GM10266 (cell line): ENCODE data around the gene PCLAF.

Source experiments
- DNase-seq: peaks from one replicate; pipeline ENCODE4 v3.0.0; 2012; ENCODE audit errors: extremely low spot score
- TF ChIP-seq, protein P1 (sequence below): IDR thresholded peaks from 2 replicates; pipeline ENCODE4 v1.5.1; 2012; ENCODE audit warnings: mild to moderate bottlenecking, low read depth; ENCODE audit not compliant: control insufficient read depth, insufficient read depth; ENCODE audit errors: missing control alignments

PCLAF gene, protein sequence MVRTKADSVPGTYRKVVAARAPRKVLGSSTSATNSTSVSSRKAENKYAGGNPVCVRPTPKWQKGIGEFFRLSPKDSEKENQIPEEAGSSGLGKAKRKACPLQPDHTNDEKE

GRCh38 chr15:64381000-64381751, at the start of gene PCLAF:
TSS of gene PCLAF (minus strand) at chr15:64381441. CDS start at chr15:64381371, 70 bp downstream.
- DNase-seq = peak; percentile 91

GRCh38 chr15:64430000-64430735, 48.9 kb upstream of the PCLAF start:
- TF ChIP-seq, protein P1, sequence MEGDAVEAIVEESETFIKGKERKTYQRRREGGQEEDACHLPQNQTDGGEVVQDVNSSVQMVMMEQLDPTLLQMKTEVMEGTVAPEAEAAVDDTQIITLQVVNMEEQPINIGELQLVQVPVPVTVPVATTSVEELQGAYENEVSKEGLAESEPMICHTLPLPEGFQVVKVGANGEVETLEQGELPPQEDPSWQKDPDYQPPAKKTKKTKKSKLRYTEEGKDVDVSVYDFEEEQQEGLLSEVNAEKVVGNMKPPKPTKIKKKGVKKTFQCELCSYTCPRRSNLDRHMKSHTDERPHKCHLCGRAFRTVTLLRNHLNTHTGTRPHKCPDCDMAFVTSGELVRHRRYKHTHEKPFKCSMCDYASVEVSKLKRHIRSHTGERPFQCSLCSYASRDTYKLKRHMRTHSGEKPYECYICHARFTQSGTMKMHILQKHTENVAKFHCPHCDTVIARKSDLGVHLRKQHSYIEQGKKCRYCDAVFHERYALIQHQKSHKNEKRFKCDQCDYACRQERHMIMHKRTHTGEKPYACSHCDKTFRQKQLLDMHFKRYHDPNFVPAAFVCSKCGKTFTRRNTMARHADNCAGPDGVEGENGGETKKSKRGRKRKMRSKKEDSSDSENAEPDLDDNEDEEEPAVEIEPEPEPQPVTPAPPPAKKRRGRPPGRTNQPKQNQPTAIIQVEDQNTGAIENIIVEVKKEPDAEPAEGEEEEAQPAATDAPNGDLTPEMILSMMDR = no peak
- peak; percentile 28 for DNase-seq

More at GRCh38 chr15:64381000-64381751, at the start of gene PCLAF:
- TF ChIP-seq, protein P1 = no peak

GRCh38 chr15:64429448-64429847, 48.2 kb upstream of the PCLAF start:
- TF ChIP-seq, protein P1 = no peak
- DNase-seq = no peak

GRCh38 chr15:64426845-64427465, 45.7 kb upstream of the PCLAF start:
- no peak for DNase-seq
- TF ChIP-seq, protein P1 = peak; percentile 16

- TF ChIP-seq, protein P1 = no peak
- no peak for DNase-seq
Measured at GRCh38 chr15:64425221-64425620, 44.0 kb upstream of the PCLAF start.

- peak; percentile 40 for DNase-seq
Measured at GRCh38 chr15:64423970-64424369, 42.7 kb upstream of the PCLAF start.

More at GRCh38 chr15:64423970-64424369, 42.7 kb upstream of the PCLAF start:
- TF ChIP-seq, protein P1 = no peak
